Aortic smooth muscle cell (primary cell): ENCODE data around the gene NAGK. TPM values are rescaled to one million over a fixed set of nuclear protein-coding genes. Genes with fewer than 3 reads are reported as not detected.

Source experiments
- total RNA-seq: library from RNA; depleted of rRNA; stranded (reverse); fragments of >200 nt; gene quantifications from 2 replicates; pipeline ENCODE4 v1.2.3, GENCODE V29; 2014

NAGK gene
- 72.4 and 76.9 TPM in 2 replicates for total RNA-seq

DNA sequence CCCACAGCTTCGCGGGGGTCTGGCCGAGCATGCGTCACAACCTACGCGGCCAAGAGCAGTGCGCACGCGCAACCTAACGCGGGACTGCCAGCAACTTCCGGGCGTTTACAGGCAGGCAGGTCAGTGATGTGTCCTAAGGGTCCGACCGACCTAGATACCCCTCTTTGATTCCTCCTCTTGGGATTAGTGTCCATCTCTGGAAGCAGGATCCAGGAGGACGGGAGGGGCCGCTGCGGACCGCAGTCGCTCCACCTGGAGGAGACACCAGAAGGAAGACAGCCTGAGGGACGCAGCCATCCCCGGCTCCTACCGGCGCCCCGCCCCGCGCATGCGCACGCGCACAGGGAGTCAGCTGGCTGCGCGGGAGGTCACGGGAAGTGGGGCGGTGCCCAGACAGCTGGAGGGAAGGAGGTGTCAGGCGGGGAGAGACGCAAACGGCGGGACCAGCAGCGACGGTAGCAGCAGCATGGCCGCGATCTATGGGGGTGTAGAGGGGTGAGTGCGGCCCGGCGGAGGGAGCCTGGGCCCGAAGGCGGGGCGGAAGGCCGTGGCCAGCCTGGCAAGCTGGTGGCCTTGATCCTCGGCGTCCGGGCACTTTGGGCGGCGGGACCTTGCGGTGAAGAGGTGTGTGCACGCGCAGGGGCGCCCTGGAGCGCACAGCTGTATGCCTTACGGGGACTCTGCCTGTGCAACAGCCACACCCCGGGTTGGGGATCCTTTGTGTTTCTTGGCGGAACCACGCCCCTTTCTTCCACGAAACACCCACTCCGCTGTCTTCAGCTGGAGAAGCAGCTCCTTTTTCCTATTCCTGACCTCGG lies at the start of gene NAGK:
Gene NAGK (plus strand): TSS at position 431 of the 818 bp plus-strand sequence. CDS start 36 bp downstream, at position 467.

Other genes starting within 250 kb of the NAGK start
- gene CLEC4F, start 248.0 kb upstream of the NAGK start, total RNA-seq, result not detected in 2 replicates
- gene CD207, start 232.8 kb upstream of the NAGK start, total RNA-seq, result not detected in 2 replicates
- gene VAX2, start 168.1 kb upstream of the NAGK start, total RNA-seq, result 1.1 and 1.3 TPM in 2 replicates
- gene ATP6V1B1, start 132.7 kb upstream of the NAGK start, total RNA-seq, result 1.3 TPM in 2 replicates
- gene ANKRD53, start 90.0 kb upstream of the NAGK start, total RNA-seq, result 0.37 and 0.40 TPM in 2 replicates
- 30.4 and 36.3 TPM in 2 replicates for gene TEX261, start 73.8 kb upstream of the NAGK start, total RNA-seq
- 24.6 and 30.3 TPM in 2 replicates for gene MCEE, start 61.6 kb downstream of the NAGK start, total RNA-seq
- gene MPHOSPH10, start 62.0 kb downstream of the NAGK start, total RNA-seq, result 16.8 and 23.6 TPM in 2 replicates
- 0.12 and 0.26 TPM in 2 replicates for gene PAIP2B, start 158.5 kb downstream of the NAGK start, total RNA-seq